Measurements from ENCODE around the gene NELL1. TPM values are rescaled to one million over a fixed set of nuclear protein-coding genes. Genes with fewer than 3 reads are reported as not detected.

Gene NELL1
- total and polyA plus RNA-seq, 2 donors (not counting 3 experiments of a cell fraction or from before 2014, with no cell fraction given) = not detected

GRCh38 chr11:21321530-21321929 is 652.1 kb downstream of the NELL1 start:
- Histone ChIP-seq H3K79me2 (ENCODE audit: control insufficient read depth, insufficient read depth, low read length) (no peaks in the 10 kb centered on the region), H3K4me1 (ENCODE audit: control insufficient read depth, extremely low read depth, insufficient read depth, low read length) (no peaks in the 10 kb centered on the region), H3K36me3 (ENCODE audit: control insufficient read depth in 2 of 2, extremely low read depth in 1 of 2, insufficient read depth in 2 of 2, low read length in 2 of 2) (no peaks in the 10 kb centered on the region), H3K27ac (ENCODE audit: insufficient read depth, low read depth, low read length) (no peak overlapping the region), H3K27me3 (ENCODE audit: control insufficient read depth in 2 of 2, insufficient read depth in 2 of 2, low read length in 2 of 2) (no peaks in the 10 kb centered on the region), H4K20me1 (replicated peaks; ENCODE audit: control insufficient read depth, extremely low read depth, insufficient read depth, low read length) (no peaks in the 10 kb centered on the region), H2AFZ (ENCODE audit: low read depth, low read length) (no peak overlapping the region), H3K4me3 (replicated peaks in 1 of 3; ENCODE audit: insufficient read depth in 1 of 3, low read depth in 1 of 3, low read length in 3 of 3) (no peak overlapping the region), H3K4me2 (ENCODE audit: insufficient read depth, low read length) (no peak overlapping the region), H3K9me1 (replicated peaks; ENCODE audit: control insufficient read depth, extremely low read depth, insufficient read depth, low read length) (no peaks in the 10 kb centered on the region), H3K9me3 (replicated peaks; ENCODE audit: control insufficient read depth, insufficient read depth, low read length) (peaks cover 5% of the 10 kb centered on the region), H3K9ac (replicated peaks; ENCODE audit: extremely low read depth, insufficient read depth, low read length) (no peak overlapping the region)
- FAIRE-seq (no peak), DNase-seq (ENCODE audit: low read depth, low spot score) (no peak)
- dilution Hi-C loops (cut with MboI; ENCODE audit: extremely low pct_ligation_motif_present, low sequenced_read_pairs) (no loop called here), intact Hi-C loops (cut with micrococcal nuclease) (no loop called here)
- no TSS peak for BruUV-seq (replicated peaks)
- ChIA-PET CTCF (no interaction called here), POLR2A (no interaction called here)
- TF ChIP-seq JUN (IDR thresholded peaks at IDR 0.05; ENCODE audit: borderline replicate concordance, insufficient read depth, insufficient read length, low read depth) = no peak
- TF ChIP-seq CTCF (IDR thresholded peaks at IDR 0.05; ENCODE audit: extremely low read depth in 1 of 2, insufficient read depth in 1 of 2, low read depth in 1 of 2, low read length in 2 of 2) = no peak
- TF ChIP-seq GATA2 (IDR thresholded peaks at IDR 0.05; ENCODE audit: insufficient read depth, insufficient read length, low read depth, low read length) = no peak
- no peak for TF ChIP-seq POLR2AphosphoS5 (IDR thresholded peaks at IDR 0.05; ENCODE audit: insufficient read depth, low read depth, low read length)
- no peak for TF ChIP-seq MAX (IDR thresholded peaks at IDR 0.05; ENCODE audit: insufficient read depth, insufficient read length)
- no peak for TF ChIP-seq MYC (IDR thresholded peaks at IDR 0.05; ENCODE audit: low read depth, low read length)
- no peak for TF ChIP-seq POLR2A (IDR thresholded peaks at IDR 0.05; ENCODE audit: low read depth, low read length)
- TF ChIP-seq EZH2 (IDR thresholded peaks at IDR 0.05; ENCODE audit: borderline replicate concordance, low read depth, low read length, severe bottlenecking) = no peak
- TF ChIP-seq FOS (IDR thresholded peaks at IDR 0.05; ENCODE audit: borderline replicate concordance, insufficient read depth, low read length) = no peak

Measured in endothelial cell of umbilical vein (primary cell).